Gastrocnemius medialis (tissue), 4 donors: ENCODE data around the gene RABGEF1.

Experiments used
- POLR2A ChIP-seq, 2 donors: fragments of 450-650 bp; IDR thresholded peaks; one replicate each; pipeline ENCODE4 v1.6.1; 2017; ENCODE audit warnings: antibody characterized with exemption in 2 of 2, mild to moderate bottlenecking in 2 of 2, moderate library complexity in 2 of 2
- TF ChIP-seq, protein P1 (sequence below), 5 experiments: fragments of 450-650 bp in 3 of 5; fragments of 200-600 bp in 2 of 5; sonication (generic) in 2 of 5; IDR thresholded peaks in 4 of 5; conservative IDR thresholded peaks in 1 of 5; 1 replicate in 4 of 5; 2 replicates in 1 of 5; pipeline ENCODE4 v1.5.1; 2016 to 2019; ENCODE audit warnings: antibody characterized with exemption in 5 of 5, mild to moderate bottlenecking in 3 of 5, moderate library complexity in 3 of 5

DNA sequence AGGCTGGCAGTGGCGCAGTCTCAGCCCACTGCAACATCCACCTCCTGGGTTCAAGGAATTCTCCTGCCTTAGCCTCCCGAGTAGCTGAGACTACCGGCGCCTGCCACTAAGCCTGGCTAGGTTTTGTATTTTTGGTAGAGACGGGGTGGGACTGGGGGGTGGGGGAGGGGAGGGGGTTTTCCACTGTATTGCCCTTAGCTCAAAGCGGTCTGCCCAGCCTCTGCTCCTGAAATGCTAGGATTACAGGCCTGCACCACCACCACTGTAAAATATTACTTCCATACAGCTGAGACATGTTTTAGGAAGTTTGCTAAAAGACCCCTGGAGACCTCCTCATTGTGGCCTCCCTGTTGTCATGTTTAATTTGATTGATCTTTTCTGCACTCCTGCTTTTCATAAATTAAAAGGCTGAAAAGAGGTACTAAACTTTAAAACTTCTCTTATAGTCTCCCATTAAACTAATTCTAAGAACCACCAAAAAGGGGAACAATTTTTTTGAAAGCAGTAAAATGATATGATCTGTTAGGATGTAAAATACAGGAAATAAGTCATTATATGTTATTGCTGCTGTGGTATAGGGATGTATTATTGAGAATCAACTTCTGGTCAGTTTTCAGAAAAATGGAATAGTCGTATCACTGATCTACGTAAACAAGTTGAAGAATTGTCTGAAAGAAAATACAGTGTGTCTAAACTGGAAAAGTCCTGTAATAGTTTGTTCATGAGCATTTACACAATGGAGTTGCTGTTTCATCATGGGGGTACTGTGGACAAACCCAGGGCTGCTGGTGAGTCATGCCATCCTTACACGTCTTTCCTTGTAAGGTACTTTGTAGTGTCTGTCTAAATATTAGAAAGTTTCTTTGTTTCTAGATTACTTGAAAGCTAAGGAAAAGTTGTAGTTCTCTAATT, 107.6 kb downstream of the RABGEF1 start:
- TF ChIP-seq POLR2A (IDR thresholded peaks at IDR 0.05) = no peak
- TF ChIP-seq, protein P1, sequence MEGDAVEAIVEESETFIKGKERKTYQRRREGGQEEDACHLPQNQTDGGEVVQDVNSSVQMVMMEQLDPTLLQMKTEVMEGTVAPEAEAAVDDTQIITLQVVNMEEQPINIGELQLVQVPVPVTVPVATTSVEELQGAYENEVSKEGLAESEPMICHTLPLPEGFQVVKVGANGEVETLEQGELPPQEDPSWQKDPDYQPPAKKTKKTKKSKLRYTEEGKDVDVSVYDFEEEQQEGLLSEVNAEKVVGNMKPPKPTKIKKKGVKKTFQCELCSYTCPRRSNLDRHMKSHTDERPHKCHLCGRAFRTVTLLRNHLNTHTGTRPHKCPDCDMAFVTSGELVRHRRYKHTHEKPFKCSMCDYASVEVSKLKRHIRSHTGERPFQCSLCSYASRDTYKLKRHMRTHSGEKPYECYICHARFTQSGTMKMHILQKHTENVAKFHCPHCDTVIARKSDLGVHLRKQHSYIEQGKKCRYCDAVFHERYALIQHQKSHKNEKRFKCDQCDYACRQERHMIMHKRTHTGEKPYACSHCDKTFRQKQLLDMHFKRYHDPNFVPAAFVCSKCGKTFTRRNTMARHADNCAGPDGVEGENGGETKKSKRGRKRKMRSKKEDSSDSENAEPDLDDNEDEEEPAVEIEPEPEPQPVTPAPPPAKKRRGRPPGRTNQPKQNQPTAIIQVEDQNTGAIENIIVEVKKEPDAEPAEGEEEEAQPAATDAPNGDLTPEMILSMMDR (IDR thresholded peaks at IDR 0.05 in 4 of 5, conservative IDR thresholded peaks at IDR 0.05 in 1 of 5) = no peak
